Neuronal stem cell (in vitro differentiated cells): ENCODE data around the gene CGRRF1.

Source experiments
- DNase-seq: peaks from one replicate; pipeline ENCODE4 v3.0.0-alpha.2; 2013; ENCODE audit warnings: low spot score
- H2AFZ ChIP-seq: one replicate; pipeline ENCODE4 v1.6.1; 2013; ENCODE audit warnings: mild to moderate bottlenecking, low read length, inconsistent platforms
- H2AK5ac ChIP-seq: 2 replicates; pipeline ENCODE4 v1.6.1; 2013; ENCODE audit warnings: low read depth, mild to moderate bottlenecking, inconsistent platforms, low read length, moderate library complexity, mixed read lengths
- H2BK120ac ChIP-seq: 2 replicates; pipeline ENCODE4 v1.6.1; 2013; ENCODE audit warnings: low read depth, mild to moderate bottlenecking, inconsistent platforms, low read length, moderate library complexity, mixed read lengths
- H2BK12ac ChIP-seq: one replicate; pipeline ENCODE4 v1.6.1; 2013; ENCODE audit warnings: low read length, inconsistent platforms
- H2BK15ac ChIP-seq: 2 replicates; pipeline ENCODE4 v1.6.1; 2013; ENCODE audit warnings: mild to moderate bottlenecking, low read length, inconsistent platforms, mixed read lengths
- H2BK5ac ChIP-seq: one replicate; pipeline ENCODE4 v1.6.1; 2013; ENCODE audit warnings: inconsistent platforms, mild to moderate bottlenecking, low read length, moderate library complexity
- H3K14ac ChIP-seq: one replicate; pipeline ENCODE4 v1.6.1; 2013; ENCODE audit warnings: low read length, inconsistent platforms
- H3K18ac ChIP-seq: 2 replicates; pipeline ENCODE4 v1.6.1; 2013; ENCODE audit warnings: low read length, inconsistent platforms
- H3K23ac ChIP-seq: 2 replicates; pipeline ENCODE4 v1.6.1; 2013; ENCODE audit warnings: low read depth, mild to moderate bottlenecking, mixed read lengths, low read length, inconsistent platforms; ENCODE audit not compliant: poor library complexity
- H3K27ac ChIP-seq: replicated peaks from 3 replicates; pipeline ENCODE4 v1.5.1; 2013; ENCODE audit warnings: low read length, inconsistent platforms
- H3K27me3 ChIP-seq, 3 experiments: 2 replicates each; pipeline ENCODE4 v1.6.1; 2013; ENCODE audit warnings: low read length in 3 of 3, mild to moderate bottlenecking in 2 of 3, inconsistent platforms in 1 of 3, low read depth in 1 of 3, mixed read lengths in 1 of 3, moderate library complexity in 1 of 3; ENCODE audit not compliant: control insufficient read depth in 3 of 3, insufficient read depth in 3 of 3
- H3K36me3 ChIP-seq, 2 donors: replicated peaks in 1 of 2; 2 replicates each; pipeline ENCODE4 v1.6.1; 2013; ENCODE audit warnings: low read length in 2 of 2; ENCODE audit not compliant: control insufficient read depth in 2 of 2, insufficient read depth in 2 of 2
- H3K4ac ChIP-seq: 2 replicates; pipeline ENCODE4 v1.6.1; 2013; ENCODE audit warnings: inconsistent platforms, mild to moderate bottlenecking, low read length, moderate library complexity
- H3K4me1 ChIP-seq, 2 donors: 1 replicate in 1 of 2; 2 replicates in 1 of 2; pipeline ENCODE4 v1.6.1; 2013; ENCODE audit warnings: low read length in 2 of 2, low read depth in 1 of 2; ENCODE audit not compliant: control insufficient read depth in 2 of 2, insufficient read depth in 1 of 2
- H3K4me2 ChIP-seq: one replicate; pipeline ENCODE4 v1.6.1; 2013; ENCODE audit warnings: mild to moderate bottlenecking, low read length, inconsistent platforms; ENCODE audit not compliant: insufficient read depth, poor library complexity, severe bottlenecking
- H3K4me3 ChIP-seq, 2 donors: 2 replicates each; pipeline ENCODE4 v1.5.1; 2013; ENCODE audit warnings: low read length in 2 of 2, mild to moderate bottlenecking in 2 of 2, inconsistent platforms in 1 of 2, moderate library complexity in 1 of 2
- H3K79me1 ChIP-seq: one replicate; pipeline ENCODE4 v1.6.1; 2013; ENCODE audit warnings: low read depth, mild to moderate bottlenecking, inconsistent platforms, low read length, moderate library complexity
- H3K9ac ChIP-seq: one replicate; pipeline ENCODE4 v1.6.1; 2013; ENCODE audit warnings: mild to moderate bottlenecking, low read depth, low read length, inconsistent platforms; ENCODE audit not compliant: poor library complexity
- H3K9me3 ChIP-seq, 2 donors: replicated peaks in 1 of 2; 2 replicates each; pipeline versions ENCODE3 to v1.6.1; 2013; ENCODE audit warnings: low read length in 2 of 2, mild to moderate bottlenecking in 2 of 2, inconsistent platforms in 1 of 2, low read depth in 1 of 2, mixed read lengths in 1 of 2, moderate library complexity in 1 of 2; ENCODE audit not compliant: control insufficient read depth in 2 of 2, insufficient read depth in 1 of 2
- H4K8ac ChIP-seq: one replicate; pipeline ENCODE4 v1.6.1; 2013; ENCODE audit warnings: low read depth, mild to moderate bottlenecking, inconsistent platforms, low read length, moderate library complexity
- H4K91ac ChIP-seq: one replicate; pipeline ENCODE4 v1.6.1; 2013; ENCODE audit warnings: low read length, low read depth, mild to moderate bottlenecking, inconsistent platforms; ENCODE audit not compliant: poor library complexity
- WGBS, 2 donors: extraction: QIAGEN DNeasy Blood & Tissue Kit; methylation state at CpG; one replicate each; pipeline ENCODE4 v1.1.7; 2013; ENCODE audit warnings: missing lambda C conversion rate in 2 of 2, mixed read lengths in 1 of 2; ENCODE audit not compliant: insufficient read length in 2 of 2, insufficient replicate concordance in 1 of 2; ENCODE audit errors: extremely low coverage in 2 of 2; 5-methylcytosine and 5-hydroxymethylcytosine counted together

Gene CGRRF1

DNA sequence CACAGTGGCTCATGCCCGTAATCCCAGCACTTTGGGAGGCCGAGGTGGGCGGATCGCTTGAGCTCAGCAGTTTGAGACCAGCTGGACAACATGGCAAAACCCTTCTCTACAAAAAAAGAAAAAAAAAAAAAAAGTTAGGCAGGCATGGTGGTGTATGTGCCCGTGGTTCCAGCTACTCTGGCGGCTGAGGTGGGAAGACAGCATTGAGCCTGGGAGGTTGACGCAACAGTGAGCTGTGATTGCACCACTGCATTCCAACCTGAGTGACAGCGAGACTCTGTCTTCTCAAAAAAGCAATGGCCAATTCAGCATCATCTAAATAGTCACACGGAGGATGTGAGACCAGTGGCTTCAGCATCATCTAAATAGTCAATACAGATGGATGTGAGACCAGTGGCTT is 46.8 kb downstream of the CGRRF1 start:
- Histone ChIP-seq H3K23ac (no peak overlapping the region), H2BK12ac (no peak overlapping the region), H4K8ac (no peak overlapping the region), H3K4me1 (no peaks in the 10 kb centered on the region), H3K9ac (no peak overlapping the region), H2BK5ac (no peak overlapping the region), H4K91ac (no peak overlapping the region), H3K18ac (no peak overlapping the region), H3K36me3 (no peaks in the 10 kb centered on the region), H3K4me3 (no peak overlapping the region), H3K14ac (no peak overlapping the region), H2AFZ (no peak overlapping the region), H2AK5ac (no peak overlapping the region), H3K4me2 (no peak overlapping the region), H3K27me3 (peaks cover 0 to 4% (median 0%) of the 10 kb centered on the region in 3 experiments), H3K27ac (no peak overlapping the region), H2BK120ac (no peak overlapping the region), H3K4ac (no peak overlapping the region), H2BK15ac (no peak overlapping the region), H3K9me3 (no peaks in the 10 kb centered on the region), H3K79me1 (no peaks in the 10 kb centered on the region)
- WGBS, 2 donors: no CpG with 5 or more reads among the region's 9 CpGs
- DNase-seq: no peak

DNA sequence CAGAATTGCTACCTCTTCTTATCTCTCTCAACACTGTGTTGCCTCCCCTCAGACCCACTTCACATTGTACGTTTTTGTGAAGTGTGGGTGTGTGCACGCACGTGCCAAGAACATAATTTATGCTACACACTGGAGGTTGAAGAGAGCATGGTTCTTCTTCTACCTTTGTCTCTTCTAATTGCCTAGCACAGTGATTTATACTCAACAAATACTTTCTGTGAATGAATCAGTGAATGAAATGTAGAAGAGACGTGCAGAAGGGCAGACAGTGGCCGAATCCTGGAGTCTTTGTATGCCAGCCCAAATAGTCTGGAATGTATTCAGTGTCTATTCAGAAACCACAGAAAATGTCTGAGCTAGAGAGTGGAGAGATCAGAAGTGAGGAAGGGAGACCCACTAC is 52.6 kb downstream of the CGRRF1 start:
- no peak for DNase-seq
- Histone ChIP-seq H3K23ac (no peak overlapping the region), H2BK12ac (no peak overlapping the region), H2BK5ac (no peak overlapping the region), H3K9me3 (no peaks in the 10 kb centered on the region), H3K36me3 (no peaks in the 10 kb centered on the region), H3K4me2 (no peak overlapping the region), H3K18ac (no peak overlapping the region), H3K14ac (no peak overlapping the region), H3K27me3 (peaks cover 0 to 6% (median 2%) of the 10 kb centered on the region in 3 experiments), H2BK15ac (no peak overlapping the region), H3K79me1 (peaks cover 2% of the 10 kb centered on the region), H2BK120ac (no peak overlapping the region), H4K8ac (no peak overlapping the region), H4K91ac (no peak overlapping the region), H3K9ac (no peak overlapping the region), H3K4me1 (peaks cover 5 to 11% of the 10 kb centered on the region in 2 donors), H3K4me3 (no peak overlapping the region), H2AK5ac (no peak overlapping the region), H3K4ac (no peak overlapping the region), H3K27ac (no peak overlapping the region), H2AFZ (peak overlapping the region; percentile 38)
- WGBS, 2 donors: no CpG with 5 or more reads among the region's 5 CpGs

DNA sequence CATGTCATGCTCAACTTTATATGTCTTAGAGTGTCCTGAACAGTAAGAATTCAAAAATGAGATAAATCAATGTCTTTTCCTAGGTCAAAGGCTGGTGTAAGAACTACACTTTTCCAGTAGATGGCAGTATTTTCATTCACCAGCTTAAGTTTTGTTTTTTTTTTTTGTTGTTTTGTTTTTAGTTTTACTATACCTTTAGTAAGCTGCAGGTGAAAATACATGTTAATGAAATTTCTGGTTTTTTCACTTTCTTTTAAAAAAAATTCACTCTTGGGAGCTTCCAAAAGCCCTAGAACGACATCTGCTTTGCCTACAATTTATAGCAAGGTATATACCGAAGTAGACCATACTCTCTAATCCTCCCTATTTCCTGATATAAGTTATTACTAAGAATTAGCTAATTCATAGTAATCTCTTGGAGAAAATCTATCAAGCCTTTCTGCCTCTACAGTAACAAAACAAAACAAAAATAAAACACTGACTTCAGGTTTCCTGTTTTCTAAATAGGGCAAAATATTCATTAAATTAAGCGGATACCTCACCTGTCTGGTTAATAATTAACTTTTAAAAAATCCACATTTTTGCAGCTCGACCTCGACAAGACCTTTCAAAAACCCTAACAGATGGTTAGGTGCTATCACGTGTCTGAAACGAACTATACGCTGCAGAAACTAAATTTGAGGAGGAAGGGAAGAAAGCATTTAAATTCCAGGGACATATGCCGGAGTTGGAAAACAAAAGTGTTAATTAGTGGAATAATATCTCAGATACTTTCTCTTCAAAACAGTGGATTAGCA is 54.6 kb downstream of the CGRRF1 start:
- Histone ChIP-seq H3K79me1 (peaks cover 5% of the 10 kb centered on the region), H3K4ac (no peak overlapping the region), H3K14ac (no peak overlapping the region), H2BK5ac (no peak overlapping the region), H3K27me3 (peaks cover 0 to 6% (median 0%) of the 10 kb centered on the region in 3 experiments), H2AFZ (peak overlapping the region; percentile 97), H3K4me2 (peak overlapping the region; percentile 95), H3K27ac (no peak overlapping the region), H3K4me3 (peak overlapping the region in 1 of 2 donors; percentile 74), H2BK15ac (no peak overlapping the region), H3K18ac (no peak overlapping the region), H3K9ac (no peak overlapping the region), H3K9me3 (no peaks in the 10 kb centered on the region), H2BK120ac (no peak overlapping the region), H2AK5ac (no peak overlapping the region), H4K91ac (no peak overlapping the region), H3K23ac (no peak overlapping the region), H4K8ac (no peak overlapping the region), H2BK12ac (no peak overlapping the region), H3K4me1 (peaks cover 11 to 21% of the 10 kb centered on the region in 2 donors), H3K36me3 (no peaks in the 10 kb centered on the region)
- no CpG with 5 or more reads among the region's 9 CpGs for whole genome bisulfite sequencing, 2 donors
- peak; percentile 29 for DNase-seq

DNA sequence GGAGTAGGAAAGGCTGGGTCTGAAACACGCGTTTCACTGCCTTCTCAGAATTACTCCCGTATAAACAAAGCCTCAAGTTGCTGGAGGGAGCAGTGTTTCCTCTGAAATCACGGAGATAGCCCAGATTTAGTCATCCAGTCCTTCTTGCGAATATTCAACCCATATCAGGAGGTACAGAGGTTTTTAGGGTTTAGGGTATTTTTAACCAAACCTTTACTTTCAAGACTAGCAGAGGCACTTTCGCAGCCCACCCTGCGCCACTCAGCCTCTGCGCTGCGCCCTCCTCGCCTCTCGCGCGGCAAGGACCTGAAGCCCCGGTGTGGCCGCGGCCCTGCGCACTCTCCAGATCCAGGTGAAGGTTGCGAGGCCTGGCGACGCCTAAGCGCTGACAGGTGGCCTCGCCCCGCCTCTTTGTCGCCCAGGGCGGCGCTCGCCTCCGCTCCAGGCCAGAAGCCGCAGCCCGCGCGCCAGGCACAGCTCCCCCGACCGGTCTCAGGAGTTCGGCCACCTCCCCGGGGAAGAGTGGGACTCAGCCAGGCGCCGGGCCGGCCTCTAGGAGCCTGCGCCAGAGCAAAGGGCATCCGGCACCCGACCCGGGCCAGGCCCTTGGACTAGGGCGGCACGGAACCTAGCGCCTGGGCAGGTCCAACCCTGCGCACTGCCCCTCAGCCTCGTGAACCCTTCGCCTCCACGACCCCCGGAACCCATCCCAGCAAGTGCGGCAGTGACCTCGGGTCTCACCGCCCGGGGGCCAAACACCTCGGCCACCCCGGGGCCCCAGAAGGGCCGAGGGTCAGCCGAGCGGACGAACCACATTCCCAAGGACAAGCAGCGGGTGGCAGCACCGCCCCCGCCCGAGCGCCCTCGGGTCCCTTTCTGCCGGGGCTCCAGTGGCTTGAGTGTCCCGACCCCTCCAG is 55.4 kb downstream of the CGRRF1 start:
- H3K36me3 ChIP-seq: peaks cover 0 to 6% of the 10 kb centered on the region in 2 donors
- peak overlapping the region; percentile 83 for H3K18ac ChIP-seq
- H2AK5ac ChIP-seq: peak overlapping the region; percentile 28
- H3K27ac ChIP-seq: no peak overlapping the region
- H3K4me2 ChIP-seq: peak overlapping the region; percentile 95
- DNase-seq: peak; percentile 66
- H3K79me1 ChIP-seq: peaks cover 5% of the 10 kb centered on the region
- no peak overlapping the region for H3K4ac ChIP-seq
- H3K27me3 ChIP-seq: peaks cover 0 to 6% (median 0%) of the 10 kb centered on the region in 3 experiments
- H2BK12ac ChIP-seq: peak overlapping the region; percentile 66
- peak overlapping the region; percentile 3 for H3K14ac ChIP-seq
- no peaks in the 10 kb centered on the region for H3K9me3 ChIP-seq
- H2BK120ac ChIP-seq: peak overlapping the region; percentile 91
- peak overlapping the region; percentile 93 for H2BK5ac ChIP-seq
- peak overlapping the region; percentile 77 for H3K23ac ChIP-seq
- peak overlapping the region; percentile 75 for H2BK15ac ChIP-seq
- WGBS, 2 donors: no CpG with 5 or more reads among the region's 69 CpGs
- H3K4me3 ChIP-seq: peak overlapping the region; percentile 74 to 86
- H4K8ac ChIP-seq: no peak overlapping the region
- peaks cover 12 to 24% of the 10 kb centered on the region in 2 donors for H3K4me1 ChIP-seq
- H4K91ac ChIP-seq: no peak overlapping the region
- peak overlapping the region; percentile 97 for H2AFZ ChIP-seq
- H3K9ac ChIP-seq: peak overlapping the region; percentile 79
